Measurements from ENCODE around the gene NCDN. TPM values are rescaled to one million over a fixed set of nuclear protein-coding genes. Genes with fewer than 3 reads are reported as not detected.

The NCDN gene
- total RNA-seq, 2 donors from 2014 or later, result 37.6 to 49.4 TPM

DNA sequence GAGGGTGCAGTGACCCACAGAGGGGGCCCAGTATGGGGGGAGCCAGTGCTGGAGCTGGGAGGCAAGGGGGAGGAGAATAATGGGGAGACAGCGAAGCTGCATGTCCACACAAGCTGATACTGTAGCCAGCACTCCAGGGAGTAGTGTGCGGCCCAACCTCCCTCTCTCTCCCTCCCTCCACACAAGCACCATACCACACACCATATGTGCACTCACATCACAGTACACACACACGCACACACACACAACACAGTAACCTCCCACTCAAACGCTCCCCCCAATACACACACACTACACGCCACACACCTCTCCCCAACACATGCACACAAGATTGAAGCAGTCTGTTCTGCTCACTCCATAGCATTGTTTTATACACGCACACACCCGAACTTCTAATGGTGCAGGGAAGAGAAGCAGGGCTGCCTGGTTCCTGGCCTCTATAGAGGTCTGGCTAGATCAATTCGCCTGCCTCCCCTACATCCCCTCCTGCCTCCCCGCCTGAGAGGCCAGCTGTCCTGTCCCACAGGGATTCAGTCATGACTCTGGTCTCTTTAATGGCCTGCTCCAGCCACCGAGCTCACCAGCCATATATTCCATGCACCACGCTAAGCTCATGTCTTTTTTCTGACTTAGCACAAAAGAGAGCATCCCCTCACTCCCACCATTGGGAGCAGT, 3.8 kb downstream of the NCDN start:
- H3K27ac ChIP-seq, result peak overlapping the region in 1 of 2 donors; percentile 25
- 62% methylated on average over 11 of the region's 11 CpGs for WGBS
- no peak for DNase-seq (ENCODE audit: low spot score)

DNA sequence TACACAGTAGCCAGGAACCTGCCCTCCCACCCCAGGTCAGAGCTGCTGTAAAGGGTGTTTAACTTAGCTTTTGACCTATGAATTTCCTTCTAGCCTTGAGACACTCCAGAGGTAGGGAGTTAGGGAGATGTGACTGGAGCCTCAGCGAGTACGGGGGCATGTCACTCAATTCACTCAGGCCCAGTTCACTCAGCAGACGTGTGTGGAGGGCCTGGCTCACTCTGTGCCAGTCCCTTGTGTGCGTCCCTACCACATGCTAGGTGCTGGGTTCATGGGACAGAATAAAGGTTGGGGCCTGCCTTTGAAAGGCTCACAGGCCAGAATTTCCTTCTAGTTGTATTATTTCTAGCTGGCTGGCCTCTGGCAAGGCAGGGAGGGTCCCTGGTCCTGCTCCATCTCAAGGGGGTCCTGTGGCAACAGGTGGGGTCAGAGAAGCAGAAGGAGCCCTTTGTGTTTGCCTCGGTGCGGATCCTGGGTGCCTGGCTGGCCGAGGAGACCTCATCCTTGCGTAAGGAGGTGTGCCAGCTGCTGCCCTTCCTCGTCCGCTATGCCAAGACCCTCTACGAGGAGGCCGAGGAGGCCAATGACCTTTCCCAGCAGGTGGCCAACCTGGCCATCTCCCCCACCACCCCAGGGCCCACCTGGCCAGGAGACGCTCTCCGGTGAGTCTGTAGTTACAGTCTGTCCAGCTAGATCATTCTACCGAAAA, 4.5 kb downstream of the NCDN start:
- Histone ChIP-seq H3K4me3 (no peak overlapping the region), H3K27me3 (replicated peaks; ENCODE audit: insufficient read depth) (no peaks in the 10 kb centered on the region), H3K4me1 (replicated peaks) (peaks cover 7% of the 10 kb centered on the region), H3K27ac (no peak overlapping the region), H3K9me3 (no peaks in the 10 kb centered on the region), H3K36me3 (no peaks in the 10 kb centered on the region)
- TF ChIP-seq, protein P1, sequence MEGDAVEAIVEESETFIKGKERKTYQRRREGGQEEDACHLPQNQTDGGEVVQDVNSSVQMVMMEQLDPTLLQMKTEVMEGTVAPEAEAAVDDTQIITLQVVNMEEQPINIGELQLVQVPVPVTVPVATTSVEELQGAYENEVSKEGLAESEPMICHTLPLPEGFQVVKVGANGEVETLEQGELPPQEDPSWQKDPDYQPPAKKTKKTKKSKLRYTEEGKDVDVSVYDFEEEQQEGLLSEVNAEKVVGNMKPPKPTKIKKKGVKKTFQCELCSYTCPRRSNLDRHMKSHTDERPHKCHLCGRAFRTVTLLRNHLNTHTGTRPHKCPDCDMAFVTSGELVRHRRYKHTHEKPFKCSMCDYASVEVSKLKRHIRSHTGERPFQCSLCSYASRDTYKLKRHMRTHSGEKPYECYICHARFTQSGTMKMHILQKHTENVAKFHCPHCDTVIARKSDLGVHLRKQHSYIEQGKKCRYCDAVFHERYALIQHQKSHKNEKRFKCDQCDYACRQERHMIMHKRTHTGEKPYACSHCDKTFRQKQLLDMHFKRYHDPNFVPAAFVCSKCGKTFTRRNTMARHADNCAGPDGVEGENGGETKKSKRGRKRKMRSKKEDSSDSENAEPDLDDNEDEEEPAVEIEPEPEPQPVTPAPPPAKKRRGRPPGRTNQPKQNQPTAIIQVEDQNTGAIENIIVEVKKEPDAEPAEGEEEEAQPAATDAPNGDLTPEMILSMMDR (IDR thresholded peaks at IDR 0.05), result no peak
- TF ChIP-seq POLR2A (IDR thresholded peaks at IDR 0.05), result no peak
- TF ChIP-seq POLR2AphosphoS5 (IDR thresholded peaks at IDR 0.05), result no peak
- WGBS, result 95% methylated on average over 15 of the region's 15 CpGs
- DNase-seq (ENCODE audit: low spot score), result no peak
- intact Hi-C loops (cut with DNase I), result no loop called here

More for the DNA sequence above, 3.8 kb downstream of the NCDN start:
- Histone ChIP-seq H3K4me1 (replicated peaks) (peaks cover 7% of the 10 kb centered on the region), H3K27me3 (replicated peaks; ENCODE audit: insufficient read depth) (no peaks in the 10 kb centered on the region), H3K9me3 (no peaks in the 10 kb centered on the region), H3K4me3 (no peak overlapping the region), H3K36me3 (no peaks in the 10 kb centered on the region)
- intact Hi-C loops (cut with DNase I), result no loop called here
- TF ChIP-seq POLR2AphosphoS5 (IDR thresholded peaks at IDR 0.05), result no peak
- TF ChIP-seq POLR2A (IDR thresholded peaks at IDR 0.05), result no peak
- TF ChIP-seq, protein P1 (IDR thresholded peaks at IDR 0.05), result no peak

DNA sequence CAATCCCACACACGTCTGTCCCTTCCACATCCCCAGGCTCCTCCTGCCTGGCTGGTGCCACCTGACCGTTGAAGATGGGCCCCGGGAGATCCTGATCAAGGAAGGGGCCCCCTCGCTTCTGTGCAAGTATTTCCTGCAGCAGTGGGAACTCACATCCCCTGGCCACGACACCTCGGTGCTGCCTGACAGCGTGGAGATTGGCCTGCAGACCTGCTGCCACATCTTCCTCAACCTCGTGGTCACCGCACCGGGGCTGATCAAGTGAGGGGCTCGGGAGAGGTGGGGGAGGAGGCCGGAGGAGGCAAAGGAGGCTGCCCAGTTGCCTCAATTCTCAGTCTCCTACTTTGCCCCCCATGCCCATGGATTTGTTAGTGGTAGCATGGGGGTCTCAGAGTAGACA, 5.6 kb downstream of the NCDN start:
- H3K27me3 ChIP-seq (replicated peaks; ENCODE audit: insufficient read depth), result no peaks in the 10 kb centered on the region
- intact Hi-C loops (cut with DNase I), result no loop called here
- no peak for DNase-seq (ENCODE audit: low spot score)
- H3K4me1 ChIP-seq (replicated peaks), result peaks cover 7% of the 10 kb centered on the region
- no peak overlapping the region for H3K27ac ChIP-seq
- 78% methylated on average over 12 of the region's 12 CpGs for WGBS
- TF ChIP-seq POLR2A (IDR thresholded peaks at IDR 0.05), result no peak
- TF ChIP-seq POLR2AphosphoS5 (IDR thresholded peaks at IDR 0.05), result no peak
- TF ChIP-seq, protein P1 (IDR thresholded peaks at IDR 0.05), result no peak
- no peaks in the 10 kb centered on the region for H3K9me3 ChIP-seq
- no peaks in the 10 kb centered on the region for H3K36me3 ChIP-seq
- H3K4me3 ChIP-seq, result no peak overlapping the region

DNA sequence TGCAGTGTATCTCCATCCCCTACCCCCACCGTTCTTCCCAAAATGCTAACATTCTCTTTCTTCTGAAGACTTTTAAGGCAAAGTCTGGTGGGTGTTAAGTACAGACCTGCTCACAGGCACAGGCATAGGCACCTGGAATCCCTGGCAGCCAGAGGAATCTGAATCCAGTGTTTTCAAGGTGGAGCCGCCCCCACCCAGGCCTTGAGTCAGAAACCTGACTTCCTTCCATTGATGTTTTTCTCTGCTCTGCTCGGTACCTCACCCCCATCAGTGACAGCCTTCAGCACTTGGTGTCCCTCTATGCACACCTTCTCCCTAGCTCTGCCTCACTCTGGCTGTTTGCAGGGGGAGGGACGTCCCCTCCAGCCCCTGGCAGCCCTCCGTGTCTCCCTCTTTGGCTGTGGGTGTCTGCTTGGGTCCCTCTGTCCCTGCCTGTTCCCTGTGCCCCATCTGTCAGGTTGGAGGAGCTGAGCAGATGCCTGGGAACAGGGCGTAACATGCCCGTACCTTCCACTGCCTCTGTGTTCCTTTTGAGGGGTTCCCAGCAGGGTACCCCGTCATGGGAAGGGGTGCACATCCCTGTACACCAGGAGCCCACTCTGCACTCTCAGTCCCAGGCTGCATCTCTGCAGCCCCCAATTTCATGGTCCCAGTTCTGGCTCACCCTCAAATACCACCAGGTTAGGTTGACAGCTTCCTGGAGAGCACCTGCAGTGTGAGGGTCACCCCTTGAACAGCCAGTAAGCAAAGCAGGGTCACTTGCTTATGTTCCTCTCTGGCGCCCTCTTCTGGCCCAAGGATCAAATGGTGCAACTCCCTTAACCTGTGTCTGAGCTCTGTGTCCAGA, 6.7 kb downstream of the NCDN start:
- Histone ChIP-seq H3K27ac (no peak overlapping the region), H3K36me3 (no peaks in the 10 kb centered on the region), H3K9me3 (no peaks in the 10 kb centered on the region), H3K27me3 (replicated peaks; ENCODE audit: insufficient read depth) (no peaks in the 10 kb centered on the region), H3K4me3 (no peak overlapping the region), H3K4me1 (replicated peaks) (peaks cover 7% of the 10 kb centered on the region)
- TF ChIP-seq POLR2A (IDR thresholded peaks at IDR 0.05), result no peak
- TF ChIP-seq, protein P1 (IDR thresholded peaks at IDR 0.05), result peak; percentile 59 to 76 (median 76)
- TF ChIP-seq POLR2AphosphoS5 (IDR thresholded peaks at IDR 0.05), result peak; percentile 20
- intact Hi-C loops (cut with DNase I), result loop anchor here (2.0 kb wide), 1 partner anchor 113 kb away; no protein-coding TSS in a partner anchor
- WGBS, result 74% methylated on average over 9 of the region's 9 CpGs
- peak; percentile 71 for DNase-seq (ENCODE audit: low spot score)
